PC-9 (cell line): ENCODE measurements around the gene ARCN1. TPM values are rescaled to one million over a fixed set of nuclear protein-coding genes. Genes with fewer than 3 reads are reported as not detected.

Experiments used
- BruUV-seq: library from RNA; stranded (reverse); fragments of 400-500 nt; replicated peaks from 2 replicates; lab custom pipeline; 2021; lab: Mats Ljungman, UMichigan
- CTCF ChIA-PET: fragments of 300-600 bp; sonication (Branson Sonifier 250); formaldehyde crosslinking; loops from one replicate; lab custom pipeline; 2022; ENCODE audit warnings: antibody characterized with exemption; lab: Charles Lee
- POLR2A ChIA-PET: fragments of 300-600 bp; sonication (Branson Sonifier 250); formaldehyde crosslinking; loops from one replicate; lab custom pipeline; 2022; ENCODE audit warnings: antibody characterized with exemption; ENCODE audit not compliant: unreplicated experiment; lab: Charles Lee
- DNase-seq, 2 experiments: peaks; one replicate each; pipeline versions ENCODE4 v3.0.0 to v3.0.0-alpha.2; 2015 to 2022; ENCODE audit warnings: mixed read lengths in 1 of 2
- H2AFZ ChIP-seq: fragments of 200-600 bp; sonication (generic); 2 replicates; pipeline ENCODE4 v1.8.1; 2017; ENCODE audit warnings: antibody characterized with exemption
- H3F3A ChIP-seq: fragments of 200-600 bp; sonication (generic); 2 replicates; pipeline ENCODE4 v1.8.1; 2017; ENCODE audit warnings: antibody characterized with exemption, mild to moderate bottlenecking, low read depth; ENCODE audit not compliant: insufficient read depth
- H3K27ac ChIP-seq: fragments of 200-600 bp; sonication (generic); 2 replicates; pipeline ENCODE4 v1.6.1; 2016; ENCODE audit warnings: mixed run types
- H3K27me3 ChIP-seq: fragments of 200-600 bp; sonication (generic); 2 replicates; pipeline ENCODE4 v1.6.1; 2016; ENCODE audit warnings: low read depth, mixed run types; ENCODE audit not compliant: insufficient read depth
- H3K36me3 ChIP-seq: fragments of 200-600 bp; sonication (generic); 2 replicates; pipeline ENCODE4 v1.6.1; 2016; ENCODE audit warnings: low read depth, mixed run types
- H3K4me1 ChIP-seq: fragments of 200-600 bp; sonication (generic); replicated peaks from 2 replicates; pipeline ENCODE4 v1.6.1; 2016; ENCODE audit warnings: mixed run types; ENCODE audit not compliant: insufficient read depth
- H3K4me2 ChIP-seq: fragments of 200-600 bp; sonication (generic); 2 replicates; pipeline ENCODE4 v1.6.1; 2017; ENCODE audit warnings: mixed run types
- H3K4me3 ChIP-seq: fragments of 200-600 bp; sonication (generic); 2 replicates; pipeline ENCODE4 v1.6.1; 2016; ENCODE audit warnings: mixed run types
- H3K79me2 ChIP-seq: fragments of 200-600 bp; sonication (generic); 2 replicates; pipeline ENCODE4 v1.6.1; 2017; ENCODE audit warnings: low read depth, mixed run types
- H3K9me2 ChIP-seq: fragments of 200-600 bp; sonication (generic); 2 replicates; pipeline ENCODE4 v1.8.1; 2017; ENCODE audit warnings: mild to moderate bottlenecking; ENCODE audit not compliant: insufficient read depth
- H3K9me3 ChIP-seq: fragments of 200-600 bp; sonication (generic); 2 replicates; pipeline ENCODE4 v1.8.1; 2016; ENCODE audit warnings: low read depth; ENCODE audit not compliant: insufficient read depth
- H4K20me1 ChIP-seq: fragments of 200-600 bp; sonication (generic); 2 replicates; pipeline ENCODE4 v1.8.1; 2017; ENCODE audit not compliant: insufficient read depth
- CTCF ChIP-seq: fragments of 200-600 bp; sonication (generic); conservative IDR thresholded peaks from 2 replicates; pipeline ENCODE4 v1.6.1; 2017; ENCODE audit warnings: mixed run types, antibody characterized with exemption, mild to moderate bottlenecking, moderate library complexity
- EZH2 ChIP-seq: fragments of 200-600 bp; sonication (generic); IDR thresholded peaks from 2 replicates; pipeline ENCODE4 v1.8.0; 2017; ENCODE audit warnings: antibody characterized with exemption, low read depth
- intact Hi-C: fragments of 100-400 bp; cut with micrococcal nuclease; formaldehyde crosslinking; loops from one replicate; pipeline ENCODE4 v1.10.0; 2022; ENCODE audit not compliant: unreplicated experiment
- total RNA-seq: library from RNA; stranded (reverse); gene quantifications from 2 replicates; pipeline ENCODE4 v1.2.3, GENCODE V29; 2021

The ARCN1 gene
- total RNA-seq, 1 experiment from 2014 or later = 105 TPM

- no peak for DNase-seq
- H3K4me1 ChIP-seq = 0 out of 2 replicates have a peak, but pooled peaks cover 4% of the 10 kb centered on the region
- H3K4me3 ChIP-seq = no peak overlapping the region
- intact Hi-C loops = no loop called here
- no peaks in the 10 kb centered on the region for H3K9me2 ChIP-seq
- TF ChIP-seq EZH2 = no peak
- TF ChIP-seq CTCF = no peak
- ChIA-PET POLR2A (no interaction called here), CTCF (no interaction called here)
- H3K27ac ChIP-seq = no peak overlapping the region
- H4K20me1 ChIP-seq = 0 out of 2 replicates have a peak, but pooled peaks cover 7% of the 10 kb centered on the region
- BruUV-seq = no TSS peak
- no peaks in the 10 kb centered on the region; the same call in 1 of the 2 replicates for H3F3A ChIP-seq
- no peaks in the 10 kb centered on the region for H3K27me3 ChIP-seq
- H3K4me2 ChIP-seq = no peak overlapping the region
- H3K9me3 ChIP-seq = no peaks in the 10 kb centered on the region
- peaks cover 9% of the 10 kb centered on the region; the same call in 1 of the 2 replicates for H3K36me3 ChIP-seq
- H2AFZ ChIP-seq = no peak overlapping the region
- no peaks in the 10 kb centered on the region for H3K79me2 ChIP-seq
Measured at GRCh38 chr11:118632577-118633318, 60.5 kb downstream of the ARCN1 start.

DNA sequence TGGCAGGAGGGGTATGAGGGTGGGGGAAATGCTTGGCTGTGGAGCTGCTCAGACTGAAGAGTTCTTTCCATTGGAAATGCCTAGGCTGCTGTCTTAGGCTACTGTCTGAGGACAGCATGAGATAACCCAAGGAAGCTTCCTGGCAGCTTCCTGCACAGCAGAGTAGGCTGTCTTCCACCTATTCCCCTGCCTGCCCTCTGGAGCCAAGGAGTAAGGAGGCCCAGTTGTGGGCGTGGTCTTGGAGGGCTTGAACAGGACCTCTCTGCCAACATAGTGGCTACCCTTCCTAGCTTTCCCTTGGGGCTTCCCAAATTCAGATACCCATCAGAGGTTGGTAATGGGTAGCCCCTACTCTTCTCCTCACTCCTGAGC lies 61.1 kb downstream of the ARCN1 start:
- BruUV-seq = no TSS peak
- H3K27ac ChIP-seq = no peak overlapping the region
- TF ChIP-seq CTCF = no peak
- no peak for TF ChIP-seq EZH2
- CTCF ChIA-PET = no interaction called here
- 0 out of 2 replicates have a peak, but pooled peaks cover 4% of the 10 kb centered on the region for H3K4me1 ChIP-seq
- no peak for DNase-seq
- intact Hi-C loops = no loop called here
- 0 out of 2 replicates have a peak, but pooled peaks cover 7% of the 10 kb centered on the region for H4K20me1 ChIP-seq
- peaks cover 6% of the 10 kb centered on the region; the same call in 1 of the 2 replicates for H3K36me3 ChIP-seq
- H2AFZ ChIP-seq = no peak overlapping the region
- no peak overlapping the region for H3K4me2 ChIP-seq
- H3F3A ChIP-seq = no peaks in the 10 kb centered on the region; the same call in 1 of the 2 replicates
- H3K79me2 ChIP-seq = no peaks in the 10 kb centered on the region
- POLR2A ChIA-PET = no interaction called here
- H3K4me3 ChIP-seq = no peak overlapping the region
- H3K9me3 ChIP-seq = no peaks in the 10 kb centered on the region
- no peaks in the 10 kb centered on the region for H3K9me2 ChIP-seq
- H3K27me3 ChIP-seq = no peaks in the 10 kb centered on the region

DNA sequence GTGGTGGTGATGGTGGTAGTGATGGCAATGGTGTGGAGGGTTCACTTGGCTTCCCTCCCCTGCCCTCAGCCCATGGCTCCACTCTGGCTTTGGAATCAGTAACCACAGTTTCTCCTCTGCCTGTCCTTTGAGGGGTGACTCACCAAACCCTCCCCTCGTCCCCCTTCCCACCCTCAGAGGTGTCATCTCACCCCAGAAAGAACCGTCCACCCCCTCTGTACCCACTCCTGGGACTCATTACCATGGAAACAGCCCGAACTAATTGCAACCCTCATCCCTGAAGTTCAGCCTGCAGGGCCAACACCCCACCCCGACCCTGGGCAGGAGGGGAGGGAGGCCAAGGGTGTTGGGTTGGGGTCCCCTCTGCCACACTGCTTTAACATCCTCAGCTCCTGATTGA lies 61.8 kb downstream of the ARCN1 start:
- H3K79me2 ChIP-seq = no peaks in the 10 kb centered on the region
- H3K27ac ChIP-seq = no peak overlapping the region
- TF ChIP-seq EZH2 (no peak), CTCF (no peak)
- H3F3A ChIP-seq = no peaks in the 10 kb centered on the region; the same call in 1 of the 2 replicates
- 0 out of 2 replicates have a peak, but pooled peaks cover 4% of the 10 kb centered on the region for H4K20me1 ChIP-seq
- no peaks in the 10 kb centered on the region for H3K27me3 ChIP-seq
- intact Hi-C loops = no loop called here
- H3K36me3 ChIP-seq = no peaks in the 10 kb centered on the region; the same call in 1 of the 2 replicates
- no peak overlapping the region for H3K4me2 ChIP-seq
- no peak for DNase-seq
- H2AFZ ChIP-seq = no peak overlapping the region
- H3K4me1 ChIP-seq = 0 out of 2 replicates have a peak, but pooled peaks cover 4% of the 10 kb centered on the region
- CTCF ChIA-PET = interaction anchor here (0.6 kb wide), 1 partner anchor 27 kb away, joined by 3 read pairs; the partner anchor contains the start of gene PHLDB1
- no TSS peak for BruUV-seq
- H3K9me2 ChIP-seq = no peaks in the 10 kb centered on the region
- H3K4me3 ChIP-seq = no peak overlapping the region
- POLR2A ChIA-PET = no interaction called here
- no peaks in the 10 kb centered on the region for H3K9me3 ChIP-seq
